DND-41 (cell line): ENCODE data around the gene SLC45A3.

Source experiments
- ATAC-seq: fragments of 200-7000 bp; cut with Tn5 transposase; 3 replicates; pipeline ENCODE4 v1.9.1; 2021; ENCODE audit warnings: low read depth; ENCODE audit not compliant: insufficient read depth
- DNase-seq: peaks from one replicate; pipeline ENCODE4 v3.0.0-alpha.2; 2020
- H2AFZ ChIP-seq: 2 replicates; pipeline ENCODE4 v1.6.0; 2012; ENCODE audit warnings: low read depth, low read length
- H3K27ac ChIP-seq: 2 replicates; pipeline ENCODE4 v1.5.1; 2012; ENCODE audit warnings: low read length, inconsistent platforms
- H3K27me3 ChIP-seq: fragments of 200-600 bp; sonication (generic); 2 replicates; pipeline ENCODE4 v1.6.0; 2012; ENCODE audit warnings: low read length, mild to moderate bottlenecking, inconsistent platforms; ENCODE audit not compliant: insufficient read depth, poor library complexity
- H3K36me3 ChIP-seq: 2 replicates; pipeline ENCODE4 v1.5.1; 2012; ENCODE audit warnings: low read length, inconsistent platforms; ENCODE audit not compliant: insufficient read depth
- H3K4me1 ChIP-seq: 2 replicates; pipeline ENCODE4 v1.5.1; 2012; ENCODE audit warnings: mild to moderate bottlenecking, low read length; ENCODE audit not compliant: insufficient read depth
- H3K4me2 ChIP-seq: 2 replicates; pipeline ENCODE4 v1.6.0; 2012; ENCODE audit warnings: mild to moderate bottlenecking, moderate library complexity, low read length, inconsistent platforms; ENCODE audit not compliant: insufficient read depth
- H3K4me3 ChIP-seq, 2 experiments: fragments of 200-600 bp in 1 of 2; shearing (Covaris generic) in 1 of 2; 2 replicates each; pipeline ENCODE4 v1.5.1; 2012 to 2016; ENCODE audit warnings: inconsistent platforms in 2 of 2, low read length in 2 of 2, mild to moderate bottlenecking in 2 of 2, low read depth in 1 of 2, moderate library complexity in 1 of 2
- H3K79me2 ChIP-seq: 2 replicates; pipeline ENCODE4 v1.6.0; 2012; ENCODE audit warnings: low read length, inconsistent platforms; ENCODE audit not compliant: insufficient read depth
- H3K9ac ChIP-seq: 2 replicates; pipeline ENCODE4 v1.6.0; 2012; ENCODE audit warnings: low read depth, mild to moderate bottlenecking, inconsistent platforms, low read length, moderate library complexity
- H3K9me3 ChIP-seq: 2 replicates; pipeline ENCODE4 v1.5.1; 2012; ENCODE audit warnings: low read length, moderate library complexity, mild to moderate bottlenecking, inconsistent platforms; ENCODE audit not compliant: insufficient read depth, severe bottlenecking
- H4K20me1 ChIP-seq: 2 replicates; pipeline ENCODE4 v1.6.0; 2012; ENCODE audit warnings: low read length; ENCODE audit not compliant: insufficient read depth
- EZH2 ChIP-seq: IDR thresholded peaks from 3 replicates; pipeline ENCODE4 v1.6.1; 2012; ENCODE audit warnings: borderline replicate concordance, low read depth, mild to moderate bottlenecking, moderate library complexity, low read length, inconsistent platforms; ENCODE audit not compliant: severe bottlenecking
- TF ChIP-seq, protein P1 (sequence below): IDR thresholded peaks from 2 replicates; pipeline ENCODE4 v1.5.1; 2012; ENCODE audit warnings: borderline replicate concordance, low read length, moderate library complexity, mild to moderate bottlenecking; ENCODE audit not compliant: poor library complexity, severe bottlenecking; ENCODE audit errors: extremely low read depth

Gene SLC45A3

DNA sequence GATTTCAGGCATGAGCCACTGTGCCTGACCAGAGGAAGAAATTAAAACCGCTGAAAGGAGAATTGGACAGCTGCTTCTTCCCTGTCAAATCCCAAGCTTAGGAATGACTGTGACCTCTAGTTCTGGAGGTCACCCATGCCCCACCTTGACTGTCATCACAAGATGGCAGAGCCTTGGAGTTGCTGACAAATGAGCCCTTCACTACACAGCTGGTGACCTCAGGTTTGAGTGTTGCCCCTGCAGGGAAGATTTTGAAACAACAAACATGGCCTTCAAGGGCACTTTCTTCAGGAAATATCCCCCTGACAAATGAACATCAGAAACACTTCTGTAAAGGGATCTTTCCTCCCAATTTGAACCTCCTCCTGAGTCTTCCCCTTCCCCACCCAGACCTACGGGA lies 6.9 kb upstream of the SLC45A3 start:
- no peak for DNase-seq
- ATAC-seq: no peak
- H3K27ac ChIP-seq: no peak overlapping the region

DNA sequence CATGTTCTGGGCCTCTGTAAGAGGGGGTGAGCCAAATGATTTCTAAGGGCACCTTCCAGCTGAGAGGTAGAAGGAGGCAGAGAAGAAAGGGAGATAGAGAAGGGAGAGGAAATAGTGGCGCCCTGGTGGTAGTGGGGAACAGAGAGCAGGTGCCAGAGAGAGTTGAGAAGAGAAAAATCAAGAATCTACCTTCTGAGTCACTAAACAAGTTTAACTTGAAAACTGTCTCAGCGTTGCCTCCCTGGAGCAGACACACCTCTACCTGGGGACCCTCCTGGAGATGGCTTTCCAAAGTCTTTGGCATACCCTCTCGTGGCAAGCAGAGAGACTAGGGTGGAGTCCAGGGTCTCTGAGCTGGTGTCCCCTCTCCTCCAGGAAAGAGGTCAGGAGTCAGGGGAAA lies 1.1 kb upstream of the SLC45A3 start:
- Histone ChIP-seq H3K9me3 (no peaks in the 10 kb centered on the region), H3K27ac (no peak overlapping the region), H3K4me2 (no peak overlapping the region), H3K4me1 (peaks cover 11% of the 10 kb centered on the region), H2AFZ (no peak overlapping the region), H3K79me2 (no peaks in the 10 kb centered on the region), H4K20me1 (peaks cover 16% of the 10 kb centered on the region), H3K27me3 (peaks cover 35% of the 10 kb centered on the region), H3K4me3 (no peak overlapping the region), H3K36me3 (no peaks in the 10 kb centered on the region), H3K9ac (no peak overlapping the region)
- TF ChIP-seq EZH2: no peak
- TF ChIP-seq, protein P1, sequence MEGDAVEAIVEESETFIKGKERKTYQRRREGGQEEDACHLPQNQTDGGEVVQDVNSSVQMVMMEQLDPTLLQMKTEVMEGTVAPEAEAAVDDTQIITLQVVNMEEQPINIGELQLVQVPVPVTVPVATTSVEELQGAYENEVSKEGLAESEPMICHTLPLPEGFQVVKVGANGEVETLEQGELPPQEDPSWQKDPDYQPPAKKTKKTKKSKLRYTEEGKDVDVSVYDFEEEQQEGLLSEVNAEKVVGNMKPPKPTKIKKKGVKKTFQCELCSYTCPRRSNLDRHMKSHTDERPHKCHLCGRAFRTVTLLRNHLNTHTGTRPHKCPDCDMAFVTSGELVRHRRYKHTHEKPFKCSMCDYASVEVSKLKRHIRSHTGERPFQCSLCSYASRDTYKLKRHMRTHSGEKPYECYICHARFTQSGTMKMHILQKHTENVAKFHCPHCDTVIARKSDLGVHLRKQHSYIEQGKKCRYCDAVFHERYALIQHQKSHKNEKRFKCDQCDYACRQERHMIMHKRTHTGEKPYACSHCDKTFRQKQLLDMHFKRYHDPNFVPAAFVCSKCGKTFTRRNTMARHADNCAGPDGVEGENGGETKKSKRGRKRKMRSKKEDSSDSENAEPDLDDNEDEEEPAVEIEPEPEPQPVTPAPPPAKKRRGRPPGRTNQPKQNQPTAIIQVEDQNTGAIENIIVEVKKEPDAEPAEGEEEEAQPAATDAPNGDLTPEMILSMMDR: no peak
- no peak for ATAC-seq
- DNase-seq: no peak

More for the DNA sequence above, 6.9 kb upstream of the SLC45A3 start:
- Histone ChIP-seq H3K9ac (no peak overlapping the region), H3K9me3 (no peaks in the 10 kb centered on the region), H3K36me3 (no peaks in the 10 kb centered on the region), H3K79me2 (no peaks in the 10 kb centered on the region), H3K4me2 (no peak overlapping the region), H3K4me3 (no peak overlapping the region), H4K20me1 (no peaks in the 10 kb centered on the region), H2AFZ (no peak overlapping the region), H3K27me3 (peaks cover 8% of the 10 kb centered on the region), H3K4me1 (no peaks in the 10 kb centered on the region)
- TF ChIP-seq, protein P1: no peak
- no peak for TF ChIP-seq EZH2

- TF ChIP-seq, protein P1: no peak
- no peak for TF ChIP-seq EZH2
- no peak for DNase-seq
- Histone ChIP-seq H3K27me3 (peaks cover 38% of the 10 kb centered on the region), H3K27ac (no peak overlapping the region), H4K20me1 (peaks cover 16% of the 10 kb centered on the region), H3K9me3 (no peaks in the 10 kb centered on the region), H3K4me3 (no peak overlapping the region), H3K36me3 (no peaks in the 10 kb centered on the region), H2AFZ (no peak overlapping the region), H3K9ac (no peak overlapping the region), H3K79me2 (no peaks in the 10 kb centered on the region), H3K4me2 (no peak overlapping the region), H3K4me1 (peaks cover 11% of the 10 kb centered on the region)
- ATAC-seq: no peak
These were observed 1.8 kb downstream of the SLC45A3 start for GRCh38 chr1:205678286-205679111.
